ENCODE results near the gene GLP2R.

DNA sequence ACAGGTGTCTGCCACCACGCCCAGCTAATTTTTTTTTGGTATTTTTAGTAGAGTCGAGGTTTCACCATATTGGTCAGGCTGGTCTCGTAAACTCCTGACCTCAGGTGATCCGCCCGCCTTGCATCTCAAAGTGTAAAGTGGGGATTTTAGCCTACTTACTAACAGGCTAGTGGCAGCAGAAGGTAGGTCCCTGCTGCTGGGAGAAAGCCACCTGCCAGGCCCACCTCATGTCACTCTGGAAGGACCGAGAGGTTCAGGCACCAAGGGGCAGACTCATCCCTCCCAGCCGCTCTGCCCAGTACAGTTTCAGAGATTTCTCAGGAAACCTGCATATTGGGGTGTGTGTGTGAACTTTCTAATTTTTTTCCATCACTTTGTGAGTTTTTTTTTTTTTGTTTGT is 81.4 kb downstream of the GLP2R start:
- TF ChIP-seq, protein P1, sequence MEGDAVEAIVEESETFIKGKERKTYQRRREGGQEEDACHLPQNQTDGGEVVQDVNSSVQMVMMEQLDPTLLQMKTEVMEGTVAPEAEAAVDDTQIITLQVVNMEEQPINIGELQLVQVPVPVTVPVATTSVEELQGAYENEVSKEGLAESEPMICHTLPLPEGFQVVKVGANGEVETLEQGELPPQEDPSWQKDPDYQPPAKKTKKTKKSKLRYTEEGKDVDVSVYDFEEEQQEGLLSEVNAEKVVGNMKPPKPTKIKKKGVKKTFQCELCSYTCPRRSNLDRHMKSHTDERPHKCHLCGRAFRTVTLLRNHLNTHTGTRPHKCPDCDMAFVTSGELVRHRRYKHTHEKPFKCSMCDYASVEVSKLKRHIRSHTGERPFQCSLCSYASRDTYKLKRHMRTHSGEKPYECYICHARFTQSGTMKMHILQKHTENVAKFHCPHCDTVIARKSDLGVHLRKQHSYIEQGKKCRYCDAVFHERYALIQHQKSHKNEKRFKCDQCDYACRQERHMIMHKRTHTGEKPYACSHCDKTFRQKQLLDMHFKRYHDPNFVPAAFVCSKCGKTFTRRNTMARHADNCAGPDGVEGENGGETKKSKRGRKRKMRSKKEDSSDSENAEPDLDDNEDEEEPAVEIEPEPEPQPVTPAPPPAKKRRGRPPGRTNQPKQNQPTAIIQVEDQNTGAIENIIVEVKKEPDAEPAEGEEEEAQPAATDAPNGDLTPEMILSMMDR (IDR thresholded peaks at IDR 0.05), result no peak
- TF ChIP-seq, protein P2, sequence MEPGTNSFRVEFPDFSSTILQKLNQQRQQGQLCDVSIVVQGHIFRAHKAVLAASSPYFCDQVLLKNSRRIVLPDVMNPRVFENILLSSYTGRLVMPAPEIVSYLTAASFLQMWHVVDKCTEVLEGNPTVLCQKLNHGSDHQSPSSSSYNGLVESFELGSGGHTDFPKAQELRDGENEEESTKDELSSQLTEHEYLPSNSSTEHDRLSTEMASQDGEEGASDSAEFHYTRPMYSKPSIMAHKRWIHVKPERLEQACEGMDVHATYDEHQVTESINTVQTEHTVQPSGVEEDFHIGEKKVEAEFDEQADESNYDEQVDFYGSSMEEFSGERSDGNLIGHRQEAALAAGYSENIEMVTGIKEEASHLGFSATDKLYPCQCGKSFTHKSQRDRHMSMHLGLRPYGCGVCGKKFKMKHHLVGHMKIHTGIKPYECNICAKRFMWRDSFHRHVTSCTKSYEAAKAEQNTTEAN (CRISPR knock-in tag; IDR thresholded peaks at IDR 0.05), result no peak
- TF ChIP-seq, protein P3, sequence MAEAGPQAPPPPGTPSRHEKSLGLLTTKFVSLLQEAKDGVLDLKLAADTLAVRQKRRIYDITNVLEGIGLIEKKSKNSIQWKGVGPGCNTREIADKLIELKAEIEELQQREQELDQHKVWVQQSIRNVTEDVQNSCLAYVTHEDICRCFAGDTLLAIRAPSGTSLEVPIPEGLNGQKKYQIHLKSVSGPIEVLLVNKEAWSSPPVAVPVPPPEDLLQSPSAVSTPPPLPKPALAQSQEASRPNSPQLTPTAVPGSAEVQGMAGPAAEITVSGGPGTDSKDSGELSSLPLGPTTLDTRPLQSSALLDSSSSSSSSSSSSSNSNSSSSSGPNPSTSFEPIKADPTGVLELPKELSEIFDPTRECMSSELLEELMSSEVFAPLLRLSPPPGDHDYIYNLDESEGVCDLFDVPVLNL (CRISPR knock-in tag; IDR thresholded peaks at IDR 0.05; ENCODE audit: borderline replicate concordance, low read depth), result no peak
- TF ChIP-seq ZNF263 (CRISPR knock-in tag; IDR thresholded peaks at IDR 0.05; ENCODE audit: low read depth) (no peak), ZNF416 (CRISPR knock-in tag; IDR thresholded peaks at IDR 0.05) (no peak), SP1 (CRISPR knock-in tag; conservative IDR thresholded peaks at IDR 0.05) (no peak), ELF4 (CRISPR knock-in tag; IDR thresholded peaks at IDR 0.05; ENCODE audit: low read depth) (no peak), NR3C1 (CRISPR knock-in tag; conservative IDR thresholded peaks at IDR 0.05; ENCODE audit: low read depth) (no peak), NR1H2 (CRISPR knock-in tag; IDR thresholded peaks at IDR 0.05) (no peak), MYBL2 (CRISPR knock-in tag; IDR thresholded peaks at IDR 0.05) (no peak)
- TF ChIP-seq, protein P4, sequence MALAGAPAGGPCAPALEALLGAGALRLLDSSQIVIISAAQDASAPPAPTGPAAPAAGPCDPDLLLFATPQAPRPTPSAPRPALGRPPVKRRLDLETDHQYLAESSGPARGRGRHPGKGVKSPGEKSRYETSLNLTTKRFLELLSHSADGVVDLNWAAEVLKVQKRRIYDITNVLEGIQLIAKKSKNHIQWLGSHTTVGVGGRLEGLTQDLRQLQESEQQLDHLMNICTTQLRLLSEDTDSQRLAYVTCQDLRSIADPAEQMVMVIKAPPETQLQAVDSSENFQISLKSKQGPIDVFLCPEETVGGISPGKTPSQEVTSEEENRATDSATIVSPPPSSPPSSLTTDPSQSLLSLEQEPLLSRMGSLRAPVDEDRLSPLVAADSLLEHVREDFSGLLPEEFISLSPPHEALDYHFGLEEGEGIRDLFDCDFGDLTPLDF (CRISPR knock-in tag; IDR thresholded peaks at IDR 0.05), result no peak
- TF ChIP-seq, protein P5, sequence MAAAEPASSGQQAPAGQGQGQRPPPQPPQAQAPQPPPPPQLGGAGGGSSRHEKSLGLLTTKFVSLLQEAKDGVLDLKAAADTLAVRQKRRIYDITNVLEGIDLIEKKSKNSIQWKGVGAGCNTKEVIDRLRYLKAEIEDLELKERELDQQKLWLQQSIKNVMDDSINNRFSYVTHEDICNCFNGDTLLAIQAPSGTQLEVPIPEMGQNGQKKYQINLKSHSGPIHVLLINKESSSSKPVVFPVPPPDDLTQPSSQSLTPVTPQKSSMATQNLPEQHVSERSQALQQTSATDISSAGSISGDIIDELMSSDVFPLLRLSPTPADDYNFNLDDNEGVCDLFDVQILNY (CRISPR knock-in tag; IDR thresholded peaks at IDR 0.05), result no peak
- TF ChIP-seq, protein P6, sequence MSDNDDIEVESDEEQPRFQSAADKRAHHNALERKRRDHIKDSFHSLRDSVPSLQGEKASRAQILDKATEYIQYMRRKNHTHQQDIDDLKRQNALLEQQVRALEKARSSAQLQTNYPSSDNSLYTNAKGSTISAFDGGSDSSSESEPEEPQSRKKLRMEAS (CRISPR knock-in tag; IDR thresholded peaks at IDR 0.05), result no peak
